Kidney capillary endothelial cell (primary cell): ENCODE results near the gene C13orf42.

Experiments used
- DNase-seq: peaks from one replicate; pipeline ENCODE4 v3.0.0-alpha.2; 2018; ENCODE audit warnings: low spot score

The C13orf42 gene

GRCh38 chr13:51065372-51066090, 45.5 kb downstream of the C13orf42 start:
- DNase-seq: peak; percentile 21

- DNase-seq: no peak
Measured at GRCh38 chr13:51064753-51065152, 46.3 kb downstream of the C13orf42 start.

- DNase-seq: no peak
Measured at GRCh38 chr13:51063909-51064308, 47.2 kb downstream of the C13orf42 start.

- DNase-seq: no peak
Measured at GRCh38 chr13:51058461-51059167, 52.5 kb downstream of the C13orf42 start.

- DNase-seq: no peak
Measured at GRCh38 chr13:51057906-51058305, 53.2 kb downstream of the C13orf42 start.

- no peak for DNase-seq
Measured at GRCh38 chr13:51057001-51057400, 54.1 kb downstream of the C13orf42 start.

GRCh38 chr13:51052581-51052980, 58.5 kb downstream of the C13orf42 start:
- DNase-seq: no peak

GRCh38 chr13:51050021-51050830, 60.8 kb downstream of the C13orf42 start:
- DNase-seq: no peak

GRCh38 chr13:51048616-51049015, 62.5 kb downstream of the C13orf42 start:
- no peak for DNase-seq

GRCh38 chr13:51048166-51048461, 63.0 kb downstream of the C13orf42 start:
- DNase-seq: no peak

GRCh38 chr13:51047434-51048165, 63.5 kb downstream of the C13orf42 start:
- no peak for DNase-seq

GRCh38 chr13:51045451-51045850, 65.6 kb downstream of the C13orf42 start:
- DNase-seq: no peak

GRCh38 chr13:51044023-51044665, 66.9 kb downstream of the C13orf42 start:
- DNase-seq: no peak

GRCh38 chr13:51043310-51043709, 67.8 kb downstream of the C13orf42 start:
- DNase-seq: no peak

GRCh38 chr13:51041710-51042109, 69.4 kb downstream of the C13orf42 start:
- DNase-seq: no peak

- DNase-seq: no peak
Measured at GRCh38 chr13:51041126-51041525, 69.9 kb downstream of the C13orf42 start.

GRCh38 chr13:51040431-51040830, 70.6 kb downstream of the C13orf42 start:
- DNase-seq: no peak

- DNase-seq: no peak
Measured at GRCh38 chr13:51036418-51036817, 74.7 kb downstream of the C13orf42 start.

GRCh38 chr13:51035978-51036377, 75.1 kb downstream of the C13orf42 start:
- DNase-seq: no peak

GRCh38 chr13:51035469-51035868, 75.6 kb downstream of the C13orf42 start:
- no peak for DNase-seq

- no peak for DNase-seq
Measured at GRCh38 chr13:51034906-51035305, 76.2 kb downstream of the C13orf42 start.
